ES-I3 (cell line): ENCODE measurements around the gene LASP1NB.
"Not testable (repeated sequence)": the region's sequence is repeated elsewhere in the genome, so short reads cannot be mapped to it uniquely, and the experiment has no call there.

ENCODE experiments used
- H3K36me3 ChIP-seq: 2 replicates; pipeline ENCODE4 v1.6.1; 2013; ENCODE audit warnings: mild to moderate bottlenecking, low read length, control low read depth, moderate library complexity; ENCODE audit not compliant: insufficient read depth
- H3K4me1 ChIP-seq: 2 replicates; pipeline ENCODE4 v1.6.1; 2013; ENCODE audit warnings: mild to moderate bottlenecking, control low read depth, low read length; ENCODE audit not compliant: insufficient read depth
- H3K9ac ChIP-seq: 2 replicates; pipeline ENCODE4 v1.6.1; 2013; ENCODE audit warnings: low read depth, mild to moderate bottlenecking, low read length, moderate library complexity
- H3K9me3 ChIP-seq: 2 replicates; pipeline ENCODE4 v1.6.1; 2013; ENCODE audit warnings: mild to moderate bottlenecking, low read length, moderate library complexity; ENCODE audit not compliant: control insufficient read depth, insufficient read depth

Gene LASP1NB

DNA sequence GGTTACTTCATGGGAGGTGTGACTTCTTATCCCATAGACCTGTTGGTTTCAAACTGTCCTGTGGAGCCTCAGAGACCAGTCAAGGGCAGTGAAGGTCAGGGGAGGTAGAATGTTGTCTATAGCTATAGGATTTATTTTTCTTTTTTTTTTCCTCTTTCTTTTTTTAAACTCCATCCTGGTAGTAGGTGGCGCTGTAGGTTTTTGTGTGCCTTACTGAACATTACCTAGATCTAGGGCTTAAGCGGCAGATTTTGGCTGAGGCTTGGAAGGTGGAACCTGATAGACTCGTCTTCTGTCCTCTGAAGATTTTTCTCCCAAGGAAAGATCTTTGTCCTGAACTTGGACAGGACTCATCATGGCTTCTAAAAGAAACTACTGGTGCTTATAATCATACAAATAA, 8.2 kb upstream of the LASP1NB start:
- Histone ChIP-seq H3K4me1 (no peaks in the 10 kb centered on the region; the same call in 1 of the 2 replicates), H3K9me3 (no peaks in the 10 kb centered on the region), H3K9ac (no peak overlapping the region), H3K36me3 (peaks cover 3% of the 10 kb centered on the region; the same call in 1 of the 2 replicates)

DNA sequence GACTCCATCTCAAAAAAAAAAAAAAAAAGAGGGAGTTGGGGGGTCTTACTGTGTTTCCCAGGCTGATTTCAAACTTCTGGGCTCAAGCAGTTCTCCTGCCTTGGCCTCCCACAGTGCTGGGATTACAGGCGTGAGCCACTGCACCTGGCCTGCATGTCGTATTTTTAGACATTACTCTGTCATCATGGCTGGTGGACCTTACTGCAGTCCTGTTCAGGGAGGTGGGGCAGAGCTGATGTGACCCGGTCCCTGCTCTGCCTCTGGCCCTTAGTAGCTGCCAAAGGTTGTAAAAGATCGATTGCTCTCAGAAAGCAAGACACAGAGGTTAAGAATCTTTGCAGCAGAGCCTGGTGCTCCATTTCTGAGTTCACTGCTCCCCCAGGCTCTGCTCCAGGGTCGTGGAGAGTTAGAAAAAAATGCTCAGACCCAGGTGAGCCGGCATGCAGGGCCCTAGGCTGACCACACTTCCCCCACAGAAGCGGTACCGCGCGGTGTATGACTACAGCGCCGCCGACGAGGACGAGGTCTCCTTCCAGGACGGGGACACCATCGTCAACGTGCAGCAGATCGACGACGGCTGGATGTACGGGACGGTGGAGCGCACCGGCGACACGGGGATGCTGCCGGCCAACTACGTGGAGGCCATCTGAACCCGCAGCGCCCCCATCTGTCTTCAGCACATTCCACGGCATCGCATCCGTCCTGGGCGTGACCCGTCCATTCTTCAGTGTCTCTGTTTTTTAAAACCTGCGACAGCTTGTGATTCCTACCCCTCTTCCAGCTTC, 7.1 kb upstream of the LASP1NB start:
- peaks cover 3% of the 10 kb centered on the region; the same call in 1 of the 2 replicates for H3K36me3 ChIP-seq

DNA sequence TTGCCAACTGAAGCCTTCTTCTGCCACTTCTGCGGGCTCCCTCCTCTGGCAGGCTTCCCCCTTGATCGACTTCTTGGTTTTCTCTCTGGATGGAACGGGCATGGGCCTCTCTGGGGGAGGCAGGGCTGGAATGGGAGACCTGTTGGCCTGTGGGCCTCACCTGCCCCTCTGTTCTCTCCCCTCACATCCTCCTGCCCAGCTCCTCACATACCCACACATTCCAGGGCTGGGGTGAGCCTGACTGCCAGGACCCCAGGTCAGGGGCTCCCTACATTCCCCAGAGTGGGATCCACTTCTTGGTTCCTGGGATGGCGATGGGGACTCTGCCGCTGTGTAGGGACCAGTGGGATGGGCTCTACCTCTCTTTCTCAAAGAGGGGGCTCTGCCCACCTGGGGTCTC, 6.5 kb upstream of the LASP1NB start:
- Histone ChIP-seq H3K9me3 (no peaks in the 10 kb centered on the region), H3K36me3 (peaks cover 3% of the 10 kb centered on the region; the same call in 1 of the 2 replicates), H3K9ac (no peak overlapping the region), H3K4me1 (peaks cover 9% of the 10 kb centered on the region)

More for the DNA sequence above, 7.1 kb upstream of the LASP1NB start:
- no peak overlapping the region for H3K9ac ChIP-seq
- H3K9me3 ChIP-seq, result no peaks in the 10 kb centered on the region
- peaks cover 9% of the 10 kb centered on the region for H3K4me1 ChIP-seq

DNA sequence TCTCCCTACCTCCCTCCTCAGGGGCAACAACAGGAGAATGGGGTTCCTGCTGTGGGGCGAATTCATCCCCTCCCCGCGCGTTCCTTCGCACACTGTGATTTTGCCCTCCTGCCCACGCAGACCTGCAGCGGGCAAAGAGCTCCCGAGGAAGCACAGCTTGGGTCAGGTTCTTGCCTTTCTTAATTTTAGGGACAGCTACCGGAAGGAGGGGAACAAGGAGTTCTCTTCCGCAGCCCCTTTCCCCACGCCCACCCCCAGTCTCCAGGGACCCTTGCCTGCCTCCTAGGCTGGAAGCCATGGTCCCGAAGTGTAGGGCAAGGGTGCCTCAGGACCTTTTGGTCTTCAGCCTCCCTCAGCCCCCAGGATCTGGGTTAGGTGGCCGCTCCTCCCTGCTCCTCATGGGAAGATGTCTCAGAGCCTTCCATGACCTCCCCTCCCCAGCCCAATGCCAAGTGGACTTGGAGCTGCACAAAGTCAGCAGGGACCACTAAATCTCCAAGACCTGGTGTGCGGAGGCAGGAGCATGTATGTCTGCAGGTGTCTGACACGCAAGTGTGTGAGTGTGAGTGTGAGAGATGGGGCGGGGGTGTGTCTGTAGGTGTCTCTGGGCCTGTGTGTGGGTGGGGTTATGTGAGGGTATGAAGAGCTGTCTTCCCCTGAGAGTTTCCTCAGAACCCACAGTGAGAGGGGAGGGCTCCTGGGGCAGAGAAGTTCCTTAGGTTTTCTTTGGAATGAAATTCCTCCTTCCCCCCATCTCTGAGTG, 5.9 kb upstream of the LASP1NB start:
- 0 out of 2 replicates have a peak, but pooled peaks cover 3% of the 10 kb centered on the region for H3K36me3 ChIP-seq
- H3K4me1 ChIP-seq, result peaks cover 9% of the 10 kb centered on the region
- no peaks in the 10 kb centered on the region for H3K9me3 ChIP-seq
- H3K9ac ChIP-seq, result no peak overlapping the region

DNA sequence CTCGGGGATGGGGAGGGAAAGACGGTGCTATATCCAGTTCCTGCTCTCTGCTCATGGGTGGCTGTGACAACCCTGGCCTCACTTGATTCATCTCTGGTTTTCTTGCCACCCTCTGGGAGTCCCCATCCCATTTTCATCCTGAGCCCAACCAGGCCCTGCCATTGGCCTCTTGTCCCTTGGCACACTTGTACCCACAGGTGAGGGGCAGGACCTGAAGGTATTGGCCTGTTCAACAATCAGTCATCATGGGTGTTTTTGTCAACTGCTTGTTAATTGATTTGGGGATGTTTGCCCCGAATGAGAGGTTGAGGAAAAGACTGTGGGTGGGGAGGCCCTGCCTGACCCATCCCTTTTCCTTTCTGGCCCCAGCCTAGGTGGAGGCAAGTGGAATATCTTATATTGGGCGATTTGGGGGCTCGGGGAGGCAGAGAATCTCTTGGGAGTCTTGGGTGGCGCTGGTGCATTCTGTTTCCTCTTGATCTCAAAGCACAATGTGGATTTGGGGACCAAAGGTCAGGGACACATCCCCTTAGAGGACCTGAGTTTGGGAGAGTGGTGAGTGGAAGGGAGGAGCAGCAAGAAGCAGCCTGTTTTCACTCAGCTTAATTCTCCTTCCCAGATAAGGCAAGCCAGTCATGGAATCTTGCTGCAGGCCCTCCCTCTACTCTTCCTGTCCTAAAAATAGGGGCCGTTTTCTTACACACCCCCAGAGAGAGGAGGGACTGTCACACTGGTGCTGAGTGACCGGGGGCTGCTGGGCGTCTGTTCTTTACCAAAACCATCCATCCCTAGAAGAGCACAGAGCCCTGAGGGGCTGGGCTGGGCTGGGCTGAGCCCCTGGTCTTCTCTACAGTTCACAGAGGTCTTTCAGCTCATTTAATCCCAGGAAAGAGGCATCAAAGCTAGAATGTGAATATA, 4.8 kb upstream of the LASP1NB start:
- Histone ChIP-seq H3K9me3 (no peaks in the 10 kb centered on the region), H3K9ac (no peak overlapping the region), H3K4me1 (peaks cover 15% of the 10 kb centered on the region), H3K36me3 (0 out of 2 replicates have a peak, but pooled peaks cover 3% of the 10 kb centered on the region)

DNA sequence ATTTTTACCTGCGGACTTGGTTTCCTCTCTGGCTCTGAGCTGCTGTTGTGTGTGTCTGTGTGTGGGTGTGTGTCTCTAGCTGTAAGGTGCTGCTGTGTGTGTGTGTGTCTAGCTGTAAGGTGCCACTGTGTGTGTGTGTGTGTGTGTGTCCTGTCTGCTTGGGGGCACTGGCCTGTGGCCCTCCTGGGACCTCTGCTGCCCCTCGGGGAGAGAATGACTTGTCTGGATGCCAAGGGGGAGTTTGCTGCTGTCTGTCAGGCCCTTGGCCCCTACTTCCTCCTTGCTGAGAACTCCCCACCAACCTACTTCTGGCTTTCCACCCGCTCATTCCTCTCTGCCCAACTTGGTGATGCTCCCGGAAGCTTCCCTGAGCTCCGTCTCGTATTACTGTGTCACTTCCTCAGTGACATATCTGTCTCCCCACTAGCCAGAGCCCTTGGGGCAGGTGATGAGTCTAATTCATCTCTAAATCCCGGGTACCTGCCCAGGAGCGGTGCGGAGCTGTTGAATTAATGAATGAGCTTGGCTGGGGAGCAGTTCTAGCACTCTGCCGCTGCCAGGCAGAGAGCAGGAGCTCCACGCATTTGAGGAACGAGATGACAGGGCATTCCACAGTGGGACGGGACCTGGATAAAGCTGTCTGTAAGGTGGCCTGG, 3.5 kb upstream of the LASP1NB start:
- Histone ChIP-seq H3K9me3 (no peaks in the 10 kb centered on the region), H3K9ac (no peak overlapping the region), H3K4me1 (peaks cover 20% of the 10 kb centered on the region)

DNA sequence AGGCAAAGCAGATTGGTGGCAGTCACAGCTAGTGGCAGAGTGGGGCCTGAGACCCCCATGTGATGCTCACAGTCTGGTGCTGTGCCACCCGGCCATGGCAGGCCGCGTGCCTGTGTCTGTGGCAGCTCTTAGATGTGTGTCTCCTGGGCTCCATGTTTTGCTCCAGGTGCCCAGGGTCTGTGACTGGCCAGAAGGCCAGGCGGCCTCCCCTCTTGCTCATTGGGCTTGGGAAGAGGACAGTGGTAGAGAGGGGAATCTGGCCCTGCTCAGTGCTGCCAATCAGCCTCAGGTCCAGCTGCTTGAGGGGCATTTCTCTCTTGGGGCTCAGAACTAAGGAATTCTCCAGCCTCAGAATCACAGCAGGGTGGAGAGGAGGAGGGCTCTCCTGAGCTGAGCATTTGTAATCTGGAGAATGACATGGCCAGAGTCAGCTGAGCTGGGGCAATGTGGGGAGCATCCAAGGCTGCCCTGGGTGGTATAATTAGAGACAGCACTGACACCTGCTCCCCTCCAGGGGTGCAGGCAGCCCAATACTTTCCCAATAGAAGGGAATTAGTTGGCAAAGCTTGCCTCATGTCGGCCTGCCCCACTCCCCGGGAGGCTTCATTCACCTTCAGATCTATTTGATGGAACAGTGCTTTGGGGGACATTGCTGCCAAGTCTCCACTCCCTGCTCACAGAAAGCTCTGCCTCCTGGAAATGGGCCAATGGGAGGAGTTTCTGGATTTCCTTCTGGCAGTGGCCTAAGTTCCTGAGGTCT, 2.7 kb upstream of the LASP1NB start:
- Histone ChIP-seq H3K36me3 (0 out of 2 replicates have a peak, but pooled peaks cover 3% of the 10 kb centered on the region), H3K9ac (no peak overlapping the region), H3K9me3 (no peaks in the 10 kb centered on the region), H3K4me1 (peaks cover 20% of the 10 kb centered on the region)

More for the DNA sequence above, 3.5 kb upstream of the LASP1NB start:
- 0 out of 2 replicates have a peak, but pooled peaks cover 3% of the 10 kb centered on the region for H3K36me3 ChIP-seq

DNA sequence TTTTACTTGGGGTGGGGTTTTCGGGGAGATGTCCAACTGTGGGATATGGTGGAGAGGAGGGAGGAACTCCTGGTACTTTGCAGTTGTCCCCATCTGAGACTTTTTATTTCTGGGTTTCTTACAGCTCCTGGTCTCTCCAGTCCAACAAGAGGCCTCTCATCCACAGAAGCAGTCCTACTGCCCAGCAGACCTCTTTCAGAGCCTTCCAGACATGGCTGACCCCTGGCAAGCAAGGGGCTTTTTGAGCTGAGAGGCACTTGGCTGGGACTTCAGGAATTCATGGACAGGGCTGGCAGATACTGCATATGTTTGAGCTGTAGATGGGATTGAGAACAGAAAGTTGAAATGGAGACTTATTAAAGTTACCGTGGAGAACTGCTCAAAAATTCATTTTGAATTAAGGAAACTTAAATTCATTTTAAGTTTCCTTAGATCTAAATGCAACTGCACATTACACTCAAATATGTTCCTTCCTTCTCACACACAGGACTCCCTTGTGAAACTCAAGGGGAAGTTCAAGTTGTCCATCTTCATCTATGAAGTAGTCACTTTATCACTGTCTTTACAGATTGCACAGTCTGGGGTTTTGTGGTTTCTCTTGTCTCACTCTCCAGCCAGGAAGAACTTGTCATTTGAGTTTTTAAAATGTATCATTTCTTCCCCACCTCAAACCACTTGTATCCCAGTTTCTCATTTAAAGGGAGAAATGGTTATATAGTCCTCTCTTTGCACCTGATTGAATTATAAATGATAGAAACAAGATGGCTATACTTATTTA, 1.1 kb downstream of the LASP1NB start:
- Histone ChIP-seq H3K9ac (no peak overlapping the region), H3K36me3 (no peaks in the 10 kb centered on the region), H3K4me1 (peaks cover 20% of the 10 kb centered on the region), H3K9me3 (no peaks in the 10 kb centered on the region)

DNA sequence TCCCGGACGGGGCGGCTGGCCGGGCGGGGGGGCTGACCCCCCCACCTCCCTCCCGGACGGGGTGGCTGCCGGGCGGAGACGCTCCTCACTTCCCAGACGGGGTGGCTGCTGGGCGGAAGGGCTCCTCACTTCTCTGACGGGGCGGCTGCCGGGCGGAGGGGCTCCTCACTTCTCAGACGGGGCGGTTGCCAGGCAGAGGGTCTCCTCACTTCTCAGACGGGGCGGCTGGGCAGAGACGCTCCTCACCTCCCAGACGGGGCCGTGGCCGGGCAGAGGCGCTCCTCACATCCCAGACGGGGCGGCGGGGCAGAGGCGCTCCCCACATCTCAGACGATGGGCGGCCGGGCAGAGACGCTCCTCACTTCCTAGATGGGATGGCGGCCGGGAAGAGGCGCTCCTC, 5.4 kb downstream of the LASP1NB start:
- not testable (repeated sequence) for H3K36me3 ChIP-seq

DNA sequence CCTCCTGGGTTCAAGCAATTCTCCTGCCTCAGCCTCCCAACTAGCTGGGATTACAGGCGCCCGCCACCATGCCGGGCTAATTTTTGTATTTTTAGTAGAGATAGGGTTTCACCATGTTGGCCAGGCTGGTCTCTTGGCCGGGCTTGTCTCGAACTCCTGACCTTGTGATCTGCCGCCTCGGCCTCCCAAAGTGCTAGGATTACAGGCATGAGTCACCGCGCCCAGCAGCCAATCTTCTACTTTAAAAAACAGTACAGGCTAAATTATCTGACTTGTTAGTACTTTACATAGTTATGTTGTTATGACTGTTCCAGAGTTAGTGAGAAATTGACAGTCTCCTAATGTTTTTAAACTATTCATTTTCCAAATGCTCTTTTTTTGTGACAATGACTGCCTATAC, 8.5 kb downstream of the LASP1NB start:
- H3K4me1 ChIP-seq, result peaks cover 10% of the 10 kb centered on the region; the same call in 1 of the 2 replicates
- not testable (repeated sequence) for H3K36me3 ChIP-seq, H3K9me3 ChIP-seq, H3K9ac ChIP-seq

More for the DNA sequence above, 5.4 kb downstream of the LASP1NB start:
- H3K9ac ChIP-seq, H3K4me1 ChIP-seq, H3K9me3 ChIP-seq: not testable (repeated sequence)

DNA sequence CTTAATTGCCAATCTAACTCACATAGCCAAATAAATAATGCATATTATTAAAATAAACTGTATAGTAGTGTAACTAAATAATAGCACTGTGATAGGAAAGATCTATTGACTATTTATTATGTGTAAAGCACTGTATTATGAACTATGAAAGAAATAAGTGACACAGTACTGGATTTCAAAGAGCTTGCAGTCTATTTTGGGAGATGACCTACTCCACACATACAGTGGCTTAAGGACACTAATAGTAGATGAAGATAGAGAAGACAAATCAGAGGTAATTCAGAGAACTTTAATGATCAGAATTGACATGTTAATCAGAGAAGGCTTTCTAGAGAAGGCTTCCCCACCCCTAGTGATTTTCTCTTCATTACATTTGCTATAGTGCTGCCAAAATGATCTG, 14.6 kb downstream of the LASP1NB start:
- Histone ChIP-seq H3K9me3 (no peaks in the 10 kb centered on the region), H3K4me1 (peaks cover 6% of the 10 kb centered on the region; the same call in 1 of the 2 replicates)

DNA sequence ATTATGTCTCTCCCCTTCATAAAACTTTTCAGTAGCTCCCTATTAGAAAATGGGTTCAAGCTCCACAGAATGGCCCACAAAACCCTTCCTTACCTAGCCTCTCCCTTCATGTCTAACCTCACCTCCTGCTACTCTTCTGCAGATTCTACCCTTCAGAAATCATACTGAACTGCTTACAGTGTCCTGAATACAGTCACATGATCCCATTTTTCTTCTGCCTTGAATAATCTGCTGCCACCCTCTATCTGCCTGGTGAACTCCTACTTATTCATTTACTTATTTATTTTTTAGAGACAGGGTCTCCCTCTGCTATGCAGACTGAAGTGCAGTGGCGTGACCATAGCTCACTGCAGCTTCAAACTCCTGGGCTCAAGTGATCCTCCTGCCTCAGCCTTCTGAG, 15.0 kb downstream of the LASP1NB start:
- no peaks in the 10 kb centered on the region for H3K9me3 ChIP-seq
- H3K9ac ChIP-seq, result no peak overlapping the region
- H3K4me1 ChIP-seq, result peaks cover 6% of the 10 kb centered on the region; the same call in 1 of the 2 replicates
- H3K36me3 ChIP-seq, result no peaks in the 10 kb centered on the region

More for the DNA sequence above, 14.6 kb downstream of the LASP1NB start:
- no peak overlapping the region for H3K9ac ChIP-seq
- no peaks in the 10 kb centered on the region for H3K36me3 ChIP-seq
